ENCODE data around the gene SRPK2.
A peak's percentile ranks its signal among the peaks of the same experiment; 100 is the strongest.

SRPK2 gene

DNA sequence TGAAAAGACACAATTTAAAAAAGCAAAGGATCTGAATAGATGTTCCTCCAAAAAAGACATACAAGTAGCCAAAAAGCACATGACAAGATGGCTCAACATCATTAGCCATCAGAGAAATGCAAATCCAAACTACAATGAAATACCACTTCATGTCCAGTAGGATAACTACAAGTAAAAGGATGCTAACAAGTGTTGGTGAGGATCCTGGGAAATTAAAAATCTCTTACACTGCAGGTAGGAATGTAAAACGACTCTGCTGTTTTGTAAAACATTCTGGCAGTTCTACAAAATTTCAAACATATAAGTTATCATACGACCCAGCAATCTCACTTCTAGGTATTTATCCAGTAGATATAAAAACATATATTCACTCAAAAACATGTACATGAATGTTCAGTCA is 161.3 kb downstream of the SRPK2 start:
- DNase-seq (ENCODE audit: low spot score) (no peak), FAIRE-seq (no peak)

GRCh38 chr7:105224884-105225651 is 163.7 kb downstream of the SRPK2 start:
- peak; percentile 97 for DNase-seq (ENCODE audit: low spot score)
- FAIRE-seq = peak; percentile 99

DNA sequence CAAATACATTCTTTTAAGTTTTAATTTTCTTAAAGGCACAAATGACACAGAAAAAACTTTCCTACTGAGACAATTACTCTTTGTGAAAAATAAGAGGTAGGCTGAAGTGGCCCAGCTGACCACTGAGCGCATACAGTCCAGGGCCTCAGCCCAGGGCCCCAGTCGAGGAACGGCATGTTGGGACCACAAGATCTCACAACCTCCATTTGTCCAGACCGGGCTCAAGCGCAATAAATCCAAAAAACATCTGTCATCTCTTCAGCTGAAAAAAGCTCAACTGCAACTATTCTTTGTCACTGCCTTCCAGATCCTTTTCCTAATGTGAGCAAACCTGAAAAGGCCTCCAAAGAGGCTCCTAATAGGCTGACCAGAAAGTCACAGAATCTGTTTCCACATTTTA is 165.8 kb downstream of the SRPK2 start:
- FAIRE-seq (no peak), DNase-seq (ENCODE audit: low spot score) (no peak)

DNA sequence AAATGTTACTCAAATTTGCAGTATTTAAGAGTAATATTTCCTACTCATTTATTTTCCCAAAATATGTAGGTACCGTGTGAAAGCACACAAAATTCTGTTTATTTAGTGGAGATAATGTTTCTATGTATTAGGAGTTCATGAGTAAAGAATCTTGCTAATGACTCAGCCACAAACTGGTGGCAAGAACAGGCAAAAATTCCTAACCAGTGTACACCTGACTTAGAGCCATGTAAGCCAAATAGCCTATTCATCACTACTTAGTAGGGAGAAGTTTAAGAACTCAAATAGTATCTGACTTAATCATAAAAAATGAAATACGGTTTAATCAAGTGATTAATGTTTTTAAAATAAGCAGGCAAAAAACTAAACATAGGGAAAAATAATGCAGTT is 169.0 kb downstream of the SRPK2 start:
- peak; percentile 74 for DNase-seq (ENCODE audit: low spot score)
- peak; percentile 90 for FAIRE-seq

- FAIRE-seq = no peak
- DNase-seq (ENCODE audit: low spot score) = no peak
These were observed 169.6 kb downstream of the SRPK2 start for GRCh38 chr7:105218939-105219770.

DNA sequence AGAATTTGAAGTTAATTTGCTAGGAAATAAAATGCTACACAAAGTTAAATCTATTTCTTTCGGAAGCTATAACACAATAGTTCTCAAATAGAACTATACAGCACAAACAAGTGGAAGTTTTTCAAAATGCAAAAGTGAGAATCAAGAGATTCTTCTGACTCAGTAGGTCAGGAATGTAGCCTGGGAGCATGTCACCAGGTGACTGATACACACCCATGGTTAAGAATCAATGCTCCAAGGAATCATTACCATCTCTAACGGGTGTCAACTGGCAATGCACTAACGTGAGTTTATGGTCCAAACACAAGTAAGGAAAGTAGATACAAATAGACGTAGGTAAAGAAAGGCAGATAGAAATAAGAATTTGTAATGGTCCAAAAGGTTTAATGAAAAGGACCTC is 170.5 kb downstream of the SRPK2 start:
- FAIRE-seq (peak; percentile 81), DNase-seq (ENCODE audit: low spot score) (peak; percentile 55)

- FAIRE-seq (no peak), DNase-seq (ENCODE audit: low spot score) (no peak)
These were observed 171.9 kb downstream of the SRPK2 start for GRCh38 chr7:105216786-105217185.

DNA sequence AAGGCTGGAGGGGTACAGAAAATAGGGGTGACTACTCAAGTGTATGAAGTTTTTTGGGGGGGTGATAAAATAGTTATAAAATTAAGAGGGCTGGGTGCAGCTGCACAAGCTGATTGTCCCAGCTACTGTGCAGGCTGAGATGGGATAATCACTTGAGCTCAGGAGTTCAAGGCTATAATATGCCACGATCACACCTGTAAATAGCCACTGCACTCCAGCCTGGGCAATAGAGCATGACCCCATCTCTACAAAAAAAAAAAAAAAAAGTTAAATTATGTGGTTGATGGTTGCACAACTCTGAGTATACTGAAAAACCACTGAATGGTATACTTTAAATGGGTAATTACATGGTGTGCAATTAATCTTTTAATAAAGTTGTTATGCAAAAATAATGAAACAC is 172.9 kb downstream of the SRPK2 start:
- DNase-seq (ENCODE audit: low spot score) (no peak), FAIRE-seq (no peak)

DNA sequence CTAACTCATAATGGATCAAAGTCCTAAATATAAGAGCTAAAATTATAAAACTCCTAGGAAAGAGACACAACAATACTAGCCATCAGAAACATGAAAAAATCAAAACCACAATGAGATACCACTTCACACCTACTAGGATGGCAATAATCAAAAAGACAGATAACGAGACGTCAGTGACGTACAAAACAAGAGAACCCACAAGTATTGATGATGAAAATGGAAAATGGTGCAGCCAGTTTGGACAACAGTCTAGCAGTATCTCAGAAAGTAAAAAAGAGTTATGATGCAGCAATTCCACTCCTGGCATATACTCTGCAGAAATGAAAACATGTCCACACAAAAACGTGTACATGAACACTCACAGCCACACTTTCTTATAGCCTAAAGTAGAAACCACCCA is 173.5 kb downstream of the SRPK2 start:
- FAIRE-seq = no peak
- no peak for DNase-seq (ENCODE audit: low spot score)

DNA sequence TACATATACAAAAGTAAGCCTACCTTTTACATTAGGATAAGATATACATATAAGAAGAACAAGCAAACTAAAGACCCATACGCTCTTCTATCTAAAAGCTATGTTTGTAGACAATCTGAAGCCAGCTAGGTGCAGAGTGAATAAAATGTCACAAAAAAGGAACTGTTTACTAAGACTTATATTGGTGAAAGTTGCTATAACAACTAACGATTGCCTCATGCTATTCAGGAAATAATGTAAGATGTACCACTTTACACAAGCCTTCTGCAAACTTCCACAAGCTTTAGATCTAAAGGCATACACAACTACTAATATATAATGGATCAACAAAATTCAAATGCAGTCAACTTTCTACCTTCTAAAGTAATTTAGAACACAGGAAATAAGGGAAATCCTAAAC is 175.1 kb downstream of the SRPK2 start:
- FAIRE-seq = no peak
- DNase-seq (ENCODE audit: low spot score) = no peak

DNA sequence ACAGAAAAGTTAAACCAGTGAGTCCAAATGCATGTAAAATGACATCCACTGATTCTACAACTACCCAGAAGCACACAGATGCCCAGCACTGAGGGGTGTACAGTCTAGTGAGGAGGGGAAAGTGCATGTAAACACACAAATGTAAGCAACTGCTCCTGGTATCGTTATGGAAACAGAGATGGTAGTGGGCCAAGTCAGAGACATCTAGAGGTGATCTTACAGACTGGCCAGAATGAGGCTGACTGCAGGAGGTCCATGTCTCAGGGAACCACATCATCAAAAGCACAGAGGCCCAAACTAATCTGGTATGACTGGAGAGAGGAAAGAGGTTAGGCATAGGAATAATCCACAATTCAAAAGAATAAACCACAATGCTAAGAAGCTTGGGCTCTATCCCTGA is 176.5 kb downstream of the SRPK2 start:
- DNase-seq (ENCODE audit: low spot score) = no peak
- no peak for FAIRE-seq

DNA sequence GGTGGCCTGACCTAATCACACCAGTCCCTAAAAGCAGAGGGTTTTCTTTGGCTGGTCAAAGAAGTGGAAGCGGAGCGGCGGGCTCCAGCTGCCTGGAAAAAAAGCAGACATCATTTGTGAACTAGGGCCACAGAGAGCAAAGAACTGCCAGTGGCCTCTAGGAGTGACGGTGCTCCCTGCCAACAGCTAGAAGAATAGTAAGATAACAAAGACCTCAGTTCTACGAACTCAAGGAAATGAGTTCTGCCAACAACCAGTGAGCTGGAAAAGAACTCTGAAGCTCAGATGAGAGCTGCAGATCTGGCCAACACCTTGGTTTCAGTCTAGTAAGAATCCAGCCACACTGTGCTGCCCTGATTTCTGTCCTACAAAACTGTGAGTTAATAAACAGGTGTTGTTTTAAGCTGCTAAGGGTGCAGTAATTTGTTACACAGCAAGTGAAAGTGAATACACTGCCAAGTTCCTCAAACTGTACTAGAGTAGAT is 178.0 kb downstream of the SRPK2 start:
- DNase-seq (ENCODE audit: low spot score) = no peak
- FAIRE-seq = no peak

DNA sequence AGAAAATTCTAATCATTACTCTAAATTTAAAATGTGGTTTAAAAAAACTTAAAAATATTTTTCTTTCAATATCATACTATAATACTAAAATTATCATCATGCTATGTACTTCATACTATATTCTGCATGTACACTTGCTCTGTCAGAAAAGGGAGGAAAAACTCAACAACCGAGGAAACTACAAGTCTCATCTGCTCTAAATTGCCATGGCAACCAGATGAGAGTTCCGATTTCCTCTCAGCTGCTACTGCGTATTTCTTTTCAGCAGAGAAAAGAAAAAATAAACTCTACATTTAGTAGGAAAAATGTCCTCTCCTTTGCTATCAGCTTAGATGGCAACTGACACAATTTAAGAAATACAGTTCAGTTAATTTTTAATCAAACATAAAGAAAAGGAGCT is 178.9 kb downstream of the SRPK2 start:
- DNase-seq (ENCODE audit: low spot score) (no peak), FAIRE-seq (peak; percentile 10)

- no peak for FAIRE-seq
- no peak for DNase-seq (ENCODE audit: low spot score)
These were observed 179.3 kb downstream of the SRPK2 start for GRCh38 chr7:105209433-105209832.

GRCh38 chr7:105206985-105207384 is 181.7 kb downstream of the SRPK2 start:
- FAIRE-seq (no peak), DNase-seq (ENCODE audit: low spot score) (no peak)

DNA sequence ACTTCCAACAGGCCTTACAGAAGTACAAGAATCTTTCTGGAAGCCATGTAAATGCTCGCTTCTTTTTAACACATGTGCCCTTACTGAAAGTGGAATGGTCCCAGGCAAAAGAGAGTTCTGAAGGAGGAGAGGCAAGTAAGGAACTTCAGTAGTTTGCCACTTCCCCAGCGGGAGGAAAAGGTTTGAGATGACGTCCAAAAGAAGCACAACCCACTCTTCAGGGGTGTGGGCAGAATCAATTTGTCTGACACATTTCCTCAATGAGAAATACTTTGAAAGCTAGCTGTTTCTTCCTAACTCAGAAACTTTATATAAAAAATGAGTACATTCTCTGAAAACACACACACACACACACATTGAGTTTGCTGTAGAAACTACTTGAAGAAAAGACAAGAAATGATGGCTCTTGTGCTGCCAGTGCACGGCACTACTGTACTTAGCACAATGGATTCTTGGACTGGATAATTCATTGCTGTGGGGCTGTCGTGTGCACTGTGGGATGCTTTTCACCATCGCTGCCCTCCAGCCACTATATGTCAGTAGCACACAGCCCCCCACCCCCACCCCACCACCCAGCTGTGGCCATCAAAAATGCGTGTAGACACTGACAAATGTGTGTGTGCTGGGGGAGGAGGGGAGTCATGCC is 183.0 kb downstream of the SRPK2 start:
- DNase-seq (ENCODE audit: low spot score) (no peak), FAIRE-seq (no peak)

- no peak for FAIRE-seq
- DNase-seq (ENCODE audit: low spot score) = no peak
These were observed 183.8 kb downstream of the SRPK2 start for GRCh38 chr7:105204953-105205352.

- no peak for DNase-seq (ENCODE audit: low spot score)
- FAIRE-seq = no peak
These were observed 184.2 kb downstream of the SRPK2 start for GRCh38 chr7:105204520-105204919.

DNA sequence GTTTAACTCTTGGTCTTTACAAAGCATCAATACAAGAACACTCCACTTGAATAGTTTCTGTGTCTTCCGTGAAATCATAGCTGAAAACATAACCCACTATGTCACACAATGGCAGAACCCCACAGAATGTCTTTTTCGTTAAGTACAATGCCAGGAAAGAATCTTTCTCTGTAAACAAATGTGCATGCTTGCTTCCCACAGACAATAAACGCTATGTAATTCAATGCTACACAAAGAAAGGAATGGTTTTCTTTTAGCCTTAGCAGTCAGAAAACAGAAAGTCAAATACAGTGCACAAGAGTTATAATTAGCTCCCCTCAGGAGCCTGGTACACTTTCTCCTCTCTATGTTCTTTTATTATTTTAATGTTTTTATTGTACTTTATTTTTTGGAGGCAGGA is 186.1 kb downstream of the SRPK2 start:
- FAIRE-seq (no peak), DNase-seq (ENCODE audit: low spot score) (no peak)

DNA sequence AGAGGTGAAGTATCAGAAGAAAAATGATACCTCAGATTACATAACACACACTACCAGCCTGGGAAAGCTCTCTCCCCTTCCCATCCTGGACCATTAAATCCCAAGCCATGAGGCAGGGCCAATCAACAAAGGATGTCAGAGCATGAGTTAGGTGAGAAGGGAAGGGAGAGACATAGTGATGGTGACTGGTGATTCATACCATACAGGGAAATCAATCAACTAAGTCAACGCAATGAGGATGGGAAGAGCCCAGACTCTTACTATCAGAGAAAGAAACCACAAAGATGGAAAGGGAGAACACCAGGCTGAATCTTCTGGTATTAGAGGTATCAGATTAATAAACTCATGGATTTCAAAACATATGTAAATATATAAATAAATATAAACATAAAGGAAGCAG is 189.3 kb downstream of the SRPK2 start:
- FAIRE-seq (no peak), DNase-seq (ENCODE audit: low spot score) (no peak)

DNA sequence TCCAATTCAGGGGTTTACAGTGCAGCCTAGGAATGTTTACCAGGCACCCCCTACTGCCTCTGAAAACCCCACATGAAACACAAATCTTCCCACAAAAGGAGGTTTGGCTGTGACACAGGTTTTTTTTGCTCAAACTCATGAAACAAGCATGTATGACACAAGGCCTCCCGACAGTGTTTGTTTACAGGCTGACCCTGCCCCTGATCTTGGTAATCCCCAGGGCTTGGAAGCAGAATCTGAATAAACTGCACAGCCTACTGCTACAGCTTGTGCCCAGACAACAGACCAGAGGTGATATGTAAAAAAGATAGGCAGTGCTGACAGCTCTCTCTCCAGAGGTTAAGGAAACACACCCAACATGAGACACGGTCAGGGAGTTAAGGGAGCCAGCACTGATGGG is 190.5 kb downstream of the SRPK2 start:
- FAIRE-seq (no peak), DNase-seq (ENCODE audit: low spot score) (no peak)

DNA sequence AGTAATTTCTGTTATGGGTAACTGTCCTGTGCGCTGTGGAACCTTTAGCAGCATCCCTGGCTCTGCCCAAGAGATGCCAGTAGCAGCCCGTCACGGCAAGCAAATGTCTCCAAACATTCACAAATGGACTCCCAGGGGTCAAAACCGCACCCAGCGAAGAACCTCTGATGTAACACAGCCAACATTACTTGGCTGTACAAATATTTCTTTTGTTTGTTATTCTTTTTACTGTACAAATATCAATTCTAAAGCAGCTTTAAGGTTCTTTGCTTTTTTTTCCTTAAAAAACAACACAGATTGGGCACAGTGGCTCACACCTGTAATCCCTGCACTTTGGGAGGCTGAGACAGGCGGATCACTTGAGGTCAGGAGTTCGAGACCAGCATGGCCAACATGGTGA is 192.2 kb downstream of the SRPK2 start:
- DNase-seq (ENCODE audit: low spot score) (no peak), FAIRE-seq (no peak)
